GM20000 (cell line): ENCODE data around the gene SGCD.

Experiments
- DNase-seq: peaks from one replicate; pipeline ENCODE4 v3.0.0; 2012; ENCODE audit warnings: low spot score
- TF ChIP-seq, protein P1 (sequence below): IDR thresholded peaks from 2 replicates; pipeline ENCODE4 v1.5.1; 2012; ENCODE audit warnings: mild to moderate bottlenecking, control low read depth; ENCODE audit errors: extremely low read depth, missing control alignments

SGCD gene

DNA sequence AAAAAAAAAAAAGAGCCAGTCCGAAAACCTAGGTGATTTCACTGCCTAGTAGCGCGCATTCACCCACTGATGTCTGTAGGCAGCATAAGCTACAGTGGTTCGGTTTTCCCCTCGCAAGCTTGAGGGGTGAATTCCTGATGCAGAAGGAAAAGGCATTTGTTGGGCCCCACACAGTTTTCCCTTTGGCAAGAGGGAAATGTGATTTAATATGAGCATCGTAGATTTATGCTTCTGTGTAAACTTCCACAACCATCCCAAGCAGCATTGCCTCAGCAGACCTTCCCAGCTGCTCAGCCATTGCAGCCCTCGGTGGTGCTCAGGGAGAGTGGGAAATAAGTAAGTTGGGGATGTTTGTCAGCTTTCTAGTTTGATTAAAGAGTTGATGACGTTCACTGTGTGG lies 291.6 kb downstream of the SGCD start:
- DNase-seq = no peak
- TF ChIP-seq, protein P1, sequence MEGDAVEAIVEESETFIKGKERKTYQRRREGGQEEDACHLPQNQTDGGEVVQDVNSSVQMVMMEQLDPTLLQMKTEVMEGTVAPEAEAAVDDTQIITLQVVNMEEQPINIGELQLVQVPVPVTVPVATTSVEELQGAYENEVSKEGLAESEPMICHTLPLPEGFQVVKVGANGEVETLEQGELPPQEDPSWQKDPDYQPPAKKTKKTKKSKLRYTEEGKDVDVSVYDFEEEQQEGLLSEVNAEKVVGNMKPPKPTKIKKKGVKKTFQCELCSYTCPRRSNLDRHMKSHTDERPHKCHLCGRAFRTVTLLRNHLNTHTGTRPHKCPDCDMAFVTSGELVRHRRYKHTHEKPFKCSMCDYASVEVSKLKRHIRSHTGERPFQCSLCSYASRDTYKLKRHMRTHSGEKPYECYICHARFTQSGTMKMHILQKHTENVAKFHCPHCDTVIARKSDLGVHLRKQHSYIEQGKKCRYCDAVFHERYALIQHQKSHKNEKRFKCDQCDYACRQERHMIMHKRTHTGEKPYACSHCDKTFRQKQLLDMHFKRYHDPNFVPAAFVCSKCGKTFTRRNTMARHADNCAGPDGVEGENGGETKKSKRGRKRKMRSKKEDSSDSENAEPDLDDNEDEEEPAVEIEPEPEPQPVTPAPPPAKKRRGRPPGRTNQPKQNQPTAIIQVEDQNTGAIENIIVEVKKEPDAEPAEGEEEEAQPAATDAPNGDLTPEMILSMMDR = no peak

DNA sequence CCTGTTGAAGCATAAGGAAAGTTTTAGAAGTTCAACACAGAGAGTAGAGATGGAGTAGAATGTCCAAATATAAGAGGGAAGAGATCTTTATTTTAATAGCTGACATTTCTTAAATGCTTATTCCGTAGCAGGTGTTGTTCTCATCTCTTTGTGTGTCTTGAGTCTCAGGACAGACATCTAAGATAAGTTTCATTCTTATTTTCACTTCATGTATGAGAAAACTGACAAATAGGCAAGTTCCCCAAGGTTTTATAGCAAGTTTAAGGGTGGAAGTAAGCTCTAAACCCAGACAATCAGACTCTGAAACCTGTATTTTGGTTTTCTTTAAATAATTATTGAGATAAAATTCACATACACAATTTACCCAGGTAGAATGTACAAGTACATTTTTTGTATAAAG lies 294.8 kb downstream of the SGCD start:
- peak; percentile 8 for DNase-seq
- TF ChIP-seq, protein P1 = no peak

GRCh38 chr5:156623381-156624040 lies 296.5 kb downstream of the SGCD start:
- DNase-seq = no peak
- TF ChIP-seq, protein P1 = no peak

DNA sequence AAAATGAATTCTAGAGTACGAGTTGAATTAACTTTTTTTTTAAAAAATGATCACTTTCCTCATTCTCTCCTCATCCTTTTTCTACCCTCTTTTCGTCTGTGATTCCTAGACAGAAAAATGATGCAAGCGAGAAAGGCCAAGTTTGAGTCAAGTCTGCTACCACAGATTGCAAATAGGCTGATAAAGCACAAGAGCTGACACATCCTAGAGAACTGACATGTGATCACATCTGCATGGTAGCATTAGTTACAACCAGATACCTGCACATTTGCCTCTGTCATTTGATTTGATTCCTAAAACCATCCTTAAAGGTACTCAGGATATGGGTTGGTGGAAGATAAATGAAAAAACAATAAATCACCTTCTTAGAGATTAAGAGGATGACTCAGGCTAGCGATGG lies 297.7 kb downstream of the SGCD start:
- DNase-seq = no peak
- TF ChIP-seq, protein P1 = no peak

- TF ChIP-seq, protein P1 = no peak
- no peak for DNase-seq
These were observed 301.5 kb downstream of the SGCD start for GRCh38 chr5:156628421-156628820.

GRCh38 chr5:156631005-156631404 lies 304.0 kb downstream of the SGCD start:
- DNase-seq = no peak
- TF ChIP-seq, protein P1 = no peak

DNA sequence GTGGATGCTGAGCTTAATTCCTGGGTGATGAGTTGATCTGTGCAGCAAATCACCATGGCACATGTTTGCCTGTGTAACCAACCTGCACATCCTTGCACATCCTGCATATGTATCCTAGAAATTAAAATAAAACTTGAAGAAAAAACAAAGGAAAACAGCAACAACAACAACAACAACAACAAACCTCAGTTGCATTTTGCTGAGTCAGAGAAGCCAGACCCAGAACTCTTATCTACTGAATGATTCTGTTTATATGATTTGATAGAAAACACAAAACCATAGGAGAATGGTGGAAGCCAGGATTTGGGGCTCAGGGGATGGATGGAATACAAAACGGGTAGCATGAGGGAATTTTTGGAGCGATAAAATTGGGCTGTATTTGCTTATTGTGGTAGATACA lies 307.3 kb downstream of the SGCD start:
- no peak for DNase-seq
- TF ChIP-seq, protein P1 = no peak
